Suppressor macrophage treated with lipopolysaccharide for 4 hours (primary cell): Measurements from ENCODE around the gene GPRIN2.
"Not testable (repeated sequence)": the region's sequence is repeated elsewhere in the genome, so short reads cannot be mapped to it uniquely, and the experiment has no call there.

Source experiments
- DNase-seq: peaks from one replicate; pipeline ENCODE4 v3.0.0-alpha.2; 2020

The GPRIN2 gene

GRCh38 chr10:46534828-46535524 is 21.5 kb downstream of the GPRIN2 start:
- DNase-seq: no peak

- DNase-seq: not testable (repeated sequence)
Measured at GRCh38 chr10:46532256-46532655, 24.2 kb downstream of the GPRIN2 start.

GRCh38 chr10:46530249-46531186 is 25.9 kb downstream of the GPRIN2 start:
- no peak for DNase-seq

- DNase-seq: not testable (repeated sequence)
Measured at GRCh38 chr10:46529742-46530141, 26.7 kb downstream of the GPRIN2 start.

GRCh38 chr10:46528675-46529615 is 27.5 kb downstream of the GPRIN2 start:
- no peak for DNase-seq

DNA sequence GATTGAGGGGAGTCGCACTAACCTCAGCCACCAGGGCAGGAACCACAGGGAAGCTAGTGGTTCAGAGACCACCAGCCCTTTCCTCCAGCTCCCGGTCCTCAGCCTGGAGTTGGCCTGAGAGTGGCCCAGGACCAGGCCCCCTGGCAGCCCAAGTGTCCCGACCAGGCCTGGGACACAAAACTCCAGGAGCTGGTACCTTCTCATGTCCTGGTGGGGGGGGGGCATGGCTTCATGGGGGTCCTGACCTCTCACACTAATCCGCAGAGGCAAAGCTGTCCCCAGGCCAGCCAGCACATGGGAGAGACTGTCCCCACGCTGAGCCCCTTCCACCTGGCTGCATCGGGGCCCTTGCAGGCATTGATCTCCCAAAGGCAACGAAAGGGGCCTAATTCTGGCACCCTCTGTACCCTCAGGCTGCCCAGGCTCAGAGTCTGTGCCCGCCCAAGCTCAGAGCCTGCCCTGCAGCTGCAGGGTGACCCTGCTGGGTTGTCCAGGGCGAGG is 28.2 kb downstream of the GPRIN2 start:
- DNase-seq: no peak

GRCh38 chr10:46527241-46527811 is 29.1 kb downstream of the GPRIN2 start:
- no peak for DNase-seq

- DNase-seq: no peak
Measured at GRCh38 chr10:46526682-46527038, 29.8 kb downstream of the GPRIN2 start.

GRCh38 chr10:46525824-46526681 is 30.4 kb downstream of the GPRIN2 start:
- DNase-seq: no peak

DNA sequence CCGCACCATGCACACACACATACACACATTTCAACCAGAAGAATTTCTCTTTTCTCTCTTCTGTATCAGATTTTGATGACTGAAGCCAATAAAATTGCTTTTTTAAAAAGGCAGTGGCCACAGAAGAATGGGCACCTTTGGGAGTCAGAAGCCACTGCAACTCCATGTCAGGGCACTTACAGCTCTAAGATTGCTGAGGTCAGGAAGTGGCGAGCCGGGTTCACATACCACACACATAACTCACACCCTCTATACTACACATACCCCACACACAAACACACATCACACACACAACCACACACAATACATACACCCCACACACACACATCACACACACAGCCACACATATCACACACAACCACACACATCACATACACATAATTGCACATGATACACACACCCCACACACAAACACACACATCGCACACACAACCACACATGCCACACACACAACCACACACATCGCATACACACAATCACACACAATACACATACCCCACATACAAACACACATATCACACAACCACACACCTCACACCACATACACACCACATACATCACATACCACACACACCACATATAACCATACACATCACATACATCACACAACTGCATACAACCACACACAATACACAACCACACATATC is 31.2 kb downstream of the GPRIN2 start:
- DNase-seq: no peak

- no peak for DNase-seq
Measured at GRCh38 chr10:46524472-46525176, 31.8 kb downstream of the GPRIN2 start.

GRCh38 chr10:46523962-46524471 is 32.4 kb downstream of the GPRIN2 start:
- no peak for DNase-seq

DNA sequence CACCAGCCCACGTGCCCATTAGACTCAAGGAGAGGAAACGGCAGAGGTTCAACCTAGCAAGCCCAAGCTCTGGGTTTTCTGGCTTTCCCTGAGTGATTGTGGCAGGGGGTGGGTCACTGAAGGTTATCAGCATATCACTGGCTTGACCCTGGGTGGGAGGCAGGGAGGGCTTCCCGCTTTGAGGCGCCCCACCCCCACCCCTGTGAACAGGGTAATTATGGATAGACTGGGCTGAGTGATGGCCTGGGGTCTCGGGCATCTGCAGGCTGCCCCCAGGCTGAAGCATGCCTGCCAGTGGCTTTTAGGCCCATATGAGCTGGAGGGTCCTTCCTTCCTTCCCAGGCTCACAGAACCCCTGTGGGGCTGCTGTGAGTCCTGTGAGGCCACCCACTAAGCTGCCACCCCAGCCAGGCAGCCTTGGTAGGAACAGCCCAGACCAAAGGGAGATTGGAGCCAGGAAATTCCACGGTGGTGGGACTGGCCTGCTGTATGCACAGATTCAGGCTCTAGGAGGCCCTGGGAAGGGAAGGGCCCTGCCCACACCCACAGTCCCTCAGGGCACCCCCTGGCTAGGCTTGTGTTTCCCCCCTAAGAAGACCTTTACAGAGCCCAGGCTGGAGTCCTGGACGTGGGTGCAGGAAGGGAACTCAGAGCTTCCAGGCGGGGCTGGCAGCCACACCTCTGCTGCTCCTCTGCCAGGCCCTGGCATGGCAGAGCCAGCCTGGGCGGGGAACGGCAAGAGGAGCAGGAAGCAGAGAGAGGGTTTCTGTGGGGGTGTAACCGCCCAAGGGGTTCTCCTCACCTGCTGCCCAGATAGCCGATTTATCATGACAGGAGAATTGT is 33.1 kb downstream of the GPRIN2 start:
- no peak for DNase-seq

GRCh38 chr10:46522295-46523118 is 34.0 kb downstream of the GPRIN2 start:
- DNase-seq: no peak

DNA sequence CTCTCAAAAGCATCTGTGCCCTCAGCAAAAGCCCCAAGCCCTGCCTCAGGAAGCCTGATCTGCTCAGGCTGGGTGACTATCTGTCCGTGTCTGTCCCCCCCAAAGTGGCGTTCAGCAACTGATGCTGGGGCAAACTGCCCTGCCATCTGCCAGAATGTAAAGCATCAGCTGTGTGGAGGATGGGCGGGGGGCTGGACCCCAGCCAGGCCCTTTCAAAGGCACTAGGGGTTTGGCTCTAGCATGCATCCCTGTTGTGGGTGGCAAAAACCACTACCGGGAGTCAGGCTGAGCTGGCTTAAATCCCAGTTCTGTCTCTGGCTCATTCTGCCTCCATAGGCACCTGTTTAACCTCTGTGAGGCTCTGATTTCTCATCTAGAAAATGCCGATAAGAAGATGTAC is 35.5 kb downstream of the GPRIN2 start:
- no peak for DNase-seq

GRCh38 chr10:46520381-46520780 is 36.1 kb downstream of the GPRIN2 start:
- DNase-seq: no peak

DNA sequence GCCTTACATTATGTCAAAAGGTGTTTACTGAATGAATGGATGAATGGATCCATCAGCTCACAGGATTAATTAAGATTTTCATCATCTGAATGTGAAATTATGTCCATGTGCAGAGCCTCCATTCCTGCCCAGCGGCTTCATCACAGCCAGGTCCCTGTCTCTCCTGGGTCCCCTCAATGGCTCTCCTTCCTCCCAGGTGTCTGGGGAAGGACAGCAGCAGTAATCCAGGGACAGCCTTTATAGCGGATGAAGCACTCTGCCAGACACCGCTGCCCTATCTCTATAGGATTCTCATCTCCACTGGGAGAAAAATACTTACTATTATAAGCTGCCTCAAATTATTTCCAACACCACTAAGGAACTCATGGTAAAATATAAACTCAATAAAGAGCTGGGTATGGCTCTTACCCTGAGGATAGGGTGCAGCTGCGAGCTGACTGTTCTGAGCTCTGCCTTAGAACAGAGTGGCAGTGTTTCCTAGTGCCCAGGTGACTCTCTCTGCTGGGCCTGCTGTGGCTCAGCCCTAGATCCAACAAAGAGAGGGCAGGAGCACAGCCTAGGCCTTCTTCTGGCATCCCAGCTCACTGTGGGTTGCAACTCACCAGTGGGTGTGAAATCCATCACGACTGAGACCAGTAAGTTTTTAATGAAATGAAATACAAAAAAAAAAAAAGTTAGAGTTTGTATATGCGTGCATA is 38.3 kb downstream of the GPRIN2 start:
- no peak for DNase-seq
